Gastroesophageal sphincter (tissue), 3 donors: ENCODE results near the gene EFNA4.

Experiments
- CTCF ChIP-seq, 4 experiments: fragments of 200-600 bp in 2 of 4; fragments of 450-650 bp in 2 of 4; sonication (generic) in 1 of 4; IDR thresholded peaks; one replicate each; pipeline ENCODE4 v1.5.1; 2017 to 2019; ENCODE audit warnings: antibody characterized with exemption in 4 of 4, mild to moderate bottlenecking in 2 of 4, moderate library complexity in 2 of 4
- POLR2A ChIP-seq, 2 donors: fragments of 450-650 bp; IDR thresholded peaks; one replicate each; pipeline ENCODE4 v1.6.1; 2017; ENCODE audit warnings: antibody characterized with exemption in 2 of 2, mild to moderate bottlenecking in 2 of 2, moderate library complexity in 1 of 2

GRCh38 chr1:155081472-155082300, 18.1 kb downstream of the EFNA4 start:
- no peak for TF ChIP-seq POLR2A (IDR thresholded peaks at IDR 0.05)
- no peak for TF ChIP-seq CTCF (IDR thresholded peaks at IDR 0.05)
